ENCODE measurements around the gene TMA16.
"Not testable (repeated sequence)": the region's sequence is repeated elsewhere in the genome, so short reads cannot be mapped to it uniquely, and the experiment has no call there.

The TMA16 gene

DNA sequence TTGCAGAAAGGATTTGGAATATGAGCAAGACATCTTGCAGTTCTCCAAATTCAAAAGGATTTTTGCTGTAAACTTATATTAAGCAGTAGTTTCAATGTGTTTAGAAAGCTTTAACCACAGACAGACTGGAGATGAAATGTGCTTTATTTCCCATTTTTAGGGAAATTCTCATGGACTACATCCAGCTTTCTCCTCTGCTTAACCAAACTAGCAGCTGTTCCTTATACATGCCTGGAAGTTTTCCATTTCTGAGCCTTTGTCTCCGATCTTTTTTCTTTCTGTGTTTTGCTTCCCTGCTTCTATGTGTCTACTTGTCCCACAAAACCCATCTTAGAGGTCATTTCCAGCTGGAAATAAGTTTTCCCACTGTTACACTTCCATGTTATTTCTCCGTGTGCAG, 41.6 kb downstream of the TMA16 start:
- H3K4me2 ChIP-seq (ENCODE audit: low read length) = no peak overlapping the region
- H3F3A ChIP-seq (ENCODE audit: control insufficient read depth, insufficient read depth) = peaks cover 14% of the 10 kb centered on the region; the same call in 1 of the 2 replicates
- no peaks in the 10 kb centered on the region for H4K20me1 ChIP-seq (ENCODE audit: control insufficient read depth, insufficient read depth, low read depth, low read length)
- TF ChIP-seq EZH2phosphoT487 (IDR thresholded peaks at IDR 0.05; ENCODE audit: borderline replicate concordance, low read length) = no peak
- TF ChIP-seq, protein P1, sequence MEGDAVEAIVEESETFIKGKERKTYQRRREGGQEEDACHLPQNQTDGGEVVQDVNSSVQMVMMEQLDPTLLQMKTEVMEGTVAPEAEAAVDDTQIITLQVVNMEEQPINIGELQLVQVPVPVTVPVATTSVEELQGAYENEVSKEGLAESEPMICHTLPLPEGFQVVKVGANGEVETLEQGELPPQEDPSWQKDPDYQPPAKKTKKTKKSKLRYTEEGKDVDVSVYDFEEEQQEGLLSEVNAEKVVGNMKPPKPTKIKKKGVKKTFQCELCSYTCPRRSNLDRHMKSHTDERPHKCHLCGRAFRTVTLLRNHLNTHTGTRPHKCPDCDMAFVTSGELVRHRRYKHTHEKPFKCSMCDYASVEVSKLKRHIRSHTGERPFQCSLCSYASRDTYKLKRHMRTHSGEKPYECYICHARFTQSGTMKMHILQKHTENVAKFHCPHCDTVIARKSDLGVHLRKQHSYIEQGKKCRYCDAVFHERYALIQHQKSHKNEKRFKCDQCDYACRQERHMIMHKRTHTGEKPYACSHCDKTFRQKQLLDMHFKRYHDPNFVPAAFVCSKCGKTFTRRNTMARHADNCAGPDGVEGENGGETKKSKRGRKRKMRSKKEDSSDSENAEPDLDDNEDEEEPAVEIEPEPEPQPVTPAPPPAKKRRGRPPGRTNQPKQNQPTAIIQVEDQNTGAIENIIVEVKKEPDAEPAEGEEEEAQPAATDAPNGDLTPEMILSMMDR (IDR thresholded peaks at IDR 0.05; ENCODE audit: low read depth, low read length, poor library complexity, severe bottlenecking) = no peak
- H3K4me3 ChIP-seq (ENCODE audit: low read length) = no peak overlapping the region
- H3K9me2 ChIP-seq (replicated peaks; ENCODE audit: control insufficient read depth, low read length) = no peaks in the 10 kb centered on the region
- no peaks in the 10 kb centered on the region for H3K9me3 ChIP-seq (ENCODE audit: control insufficient read depth, insufficient read depth, low read length)
- no peaks in the 10 kb centered on the region for H3K79me2 ChIP-seq (ENCODE audit: control insufficient read depth, low read length)
- H3K27me3 ChIP-seq (ENCODE audit: control insufficient read depth, low read length) = no peaks in the 10 kb centered on the region
- H3K27ac ChIP-seq (ENCODE audit: low read depth, low read length) = no peak overlapping the region
- no peaks in the 10 kb centered on the region for H3K4me1 ChIP-seq (ENCODE audit: control insufficient read depth, low read length)
- peaks cover 4% of the 10 kb centered on the region; the same call in 1 of the 2 replicates for H3K36me3 ChIP-seq (ENCODE audit: control insufficient read depth, low read length)

GRCh38 chr4:163537114-163537513, 42.6 kb downstream of the TMA16 start:
- H3K9me3 ChIP-seq (ENCODE audit: control insufficient read depth, insufficient read depth, low read length) = no peaks in the 10 kb centered on the region
- peaks cover 14% of the 10 kb centered on the region; the same call in 1 of the 2 replicates for H3F3A ChIP-seq (ENCODE audit: control insufficient read depth, insufficient read depth)
- no peaks in the 10 kb centered on the region for H3K4me1 ChIP-seq (ENCODE audit: control insufficient read depth, low read length)
- H3K27ac ChIP-seq (ENCODE audit: low read depth, low read length) = no peak overlapping the region
- H3K79me2 ChIP-seq (ENCODE audit: control insufficient read depth, low read length) = no peaks in the 10 kb centered on the region
- H4K20me1 ChIP-seq (ENCODE audit: control insufficient read depth, insufficient read depth, low read depth, low read length) = no peaks in the 10 kb centered on the region
- no peaks in the 10 kb centered on the region for H3K36me3 ChIP-seq (ENCODE audit: control insufficient read depth, low read length)
- TF ChIP-seq EZH2phosphoT487 (IDR thresholded peaks at IDR 0.05; ENCODE audit: borderline replicate concordance, low read length) = no peak
- TF ChIP-seq, protein P1 (IDR thresholded peaks at IDR 0.05; ENCODE audit: low read depth, low read length, poor library complexity, severe bottlenecking) = no peak
- no peak overlapping the region for H3K4me2 ChIP-seq (ENCODE audit: low read length)
- no peak overlapping the region for H3K4me3 ChIP-seq (ENCODE audit: low read length)
- H3K27me3 ChIP-seq (ENCODE audit: control insufficient read depth, low read length) = no peaks in the 10 kb centered on the region
- no peaks in the 10 kb centered on the region for H3K9me2 ChIP-seq (replicated peaks; ENCODE audit: control insufficient read depth, low read length)

DNA sequence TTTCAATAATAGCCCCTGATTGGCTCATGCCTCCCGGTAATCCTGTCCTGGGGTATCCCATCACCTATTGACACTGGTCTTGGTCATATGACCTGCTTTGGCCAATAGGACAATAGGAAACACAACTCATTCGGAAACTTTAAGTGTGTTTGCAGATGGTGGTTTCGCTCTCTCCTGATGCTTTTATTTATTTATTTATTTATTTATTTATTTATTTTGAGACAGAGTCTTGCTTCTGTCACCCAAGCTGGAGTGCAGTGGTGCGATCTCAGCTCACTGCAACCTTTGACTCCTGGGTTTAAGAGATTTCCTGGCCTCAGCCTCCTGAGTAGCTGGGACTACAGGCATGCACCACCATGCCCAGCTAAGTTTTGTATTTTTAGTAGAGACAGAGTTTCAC, 44.3 kb downstream of the TMA16 start:
- not testable (repeated sequence) for H3K4me2 ChIP-seq (ENCODE audit: low read length); H3K79me2 ChIP-seq (ENCODE audit: control insufficient read depth, low read length)

GRCh38 chr4:163540448-163540847, 46.0 kb downstream of the TMA16 start:
- H4K20me1 ChIP-seq (ENCODE audit: control insufficient read depth, insufficient read depth, low read depth, low read length) = no peaks in the 10 kb centered on the region
- no peaks in the 10 kb centered on the region for H3K36me3 ChIP-seq (ENCODE audit: control insufficient read depth, low read length)
- no peak overlapping the region for H3K27ac ChIP-seq (ENCODE audit: low read depth, low read length)
- no peaks in the 10 kb centered on the region for H3K27me3 ChIP-seq (ENCODE audit: control insufficient read depth, low read length)
- peaks cover 8% of the 10 kb centered on the region for H3K4me1 ChIP-seq (ENCODE audit: control insufficient read depth, low read length)
- TF ChIP-seq EZH2phosphoT487 (IDR thresholded peaks at IDR 0.05; ENCODE audit: borderline replicate concordance, low read length) = no peak
- TF ChIP-seq, protein P1 (IDR thresholded peaks at IDR 0.05; ENCODE audit: low read depth, low read length, poor library complexity, severe bottlenecking) = no peak
- H3K4me2 ChIP-seq (ENCODE audit: low read length) = no peak overlapping the region
- no peak overlapping the region for H3K4me3 ChIP-seq (ENCODE audit: low read length)
- H3F3A ChIP-seq (ENCODE audit: control insufficient read depth, insufficient read depth) = no peaks in the 10 kb centered on the region; the same call in 1 of the 2 replicates
- H3K9me2 ChIP-seq (replicated peaks; ENCODE audit: control insufficient read depth, low read length) = no peaks in the 10 kb centered on the region
- no peaks in the 10 kb centered on the region for H3K9me3 ChIP-seq (ENCODE audit: control insufficient read depth, insufficient read depth, low read length)
- no peaks in the 10 kb centered on the region for H3K79me2 ChIP-seq (ENCODE audit: control insufficient read depth, low read length)

More for the DNA sequence above, 44.3 kb downstream of the TMA16 start:
- H4K20me1 ChIP-seq (ENCODE audit: control insufficient read depth, insufficient read depth, low read depth, low read length); H3K36me3 ChIP-seq (ENCODE audit: control insufficient read depth, low read length); H3F3A ChIP-seq (ENCODE audit: control insufficient read depth, insufficient read depth); H3K9me2 ChIP-seq (replicated peaks; ENCODE audit: control insufficient read depth, low read length); H3K9me3 ChIP-seq (ENCODE audit: control insufficient read depth, insufficient read depth, low read length); H3K4me1 ChIP-seq (ENCODE audit: control insufficient read depth, low read length); H3K27ac ChIP-seq (ENCODE audit: low read depth, low read length); H3K27me3 ChIP-seq (ENCODE audit: control insufficient read depth, low read length); H3K4me3 ChIP-seq (ENCODE audit: low read length): not testable (repeated sequence)
